Mucosa of stomach (tissue), 1 donor: ENCODE data around the gene NME7.
A peak's percentile ranks its signal among the peaks of the same experiment; 100 is the strongest.
"Not testable (repeated sequence)": the region's sequence is repeated elsewhere in the genome, so short reads cannot be mapped to it uniquely, and the experiment has no call there.

Source experiments
- H3K27me3 ChIP-seq: one replicate; pipeline ENCODE4 v1.7.0; 2013; ENCODE audit warnings: mild to moderate bottlenecking, low read length; ENCODE audit not compliant: control insufficient read depth, insufficient read depth
- H3K36me3 ChIP-seq: one replicate; pipeline ENCODE4 v1.7.0; 2013; ENCODE audit warnings: low read length; ENCODE audit not compliant: control insufficient read depth, insufficient read depth
- H3K4me1 ChIP-seq: one replicate; pipeline ENCODE4 v1.7.0; 2013; ENCODE audit warnings: mild to moderate bottlenecking, low read length; ENCODE audit not compliant: control insufficient read depth, insufficient read depth
- H3K4me3 ChIP-seq: one replicate; pipeline ENCODE4 v1.7.0; 2013; ENCODE audit warnings: low read length
- H3K9ac ChIP-seq: one replicate; pipeline ENCODE4 v1.7.0; 2013; ENCODE audit warnings: mild to moderate bottlenecking, low read length, moderate library complexity
- H3K9me3 ChIP-seq: one replicate; pipeline ENCODE4 v1.7.0; 2013; ENCODE audit warnings: mild to moderate bottlenecking, low read length, moderate library complexity; ENCODE audit not compliant: control insufficient read depth
- donor health status: Pancreatic carcinoma.

The NME7 gene

DNA sequence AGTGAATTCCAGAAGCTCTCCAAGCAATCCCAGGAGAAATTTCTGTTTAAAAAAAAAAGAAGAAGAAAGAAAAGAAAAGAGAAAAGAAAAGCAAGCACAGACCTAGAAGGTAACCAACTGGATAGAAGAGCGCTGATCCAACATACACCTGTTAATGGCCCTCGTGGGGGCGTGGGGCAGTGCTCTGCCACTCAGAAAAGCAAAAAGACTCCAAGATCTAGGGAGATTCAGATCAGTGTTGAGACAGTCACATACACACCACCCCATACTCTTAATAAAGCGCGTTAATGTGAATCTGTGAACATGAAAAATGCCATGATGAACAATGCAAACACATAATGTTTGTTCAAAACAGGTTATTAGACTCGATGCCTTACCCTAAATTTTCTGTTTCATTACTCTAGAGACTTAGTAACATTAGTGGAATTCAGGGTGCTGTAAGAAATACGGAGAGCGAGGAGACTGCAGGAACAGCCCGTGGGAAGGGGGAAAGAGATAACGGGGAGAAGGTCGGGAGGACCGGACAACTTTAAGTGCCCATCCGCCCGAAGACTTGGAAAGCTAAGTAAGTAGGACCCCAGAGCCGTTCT, 406 bp downstream of the NME7 start:
- no peaks in the 10 kb centered on the region for H3K27me3 ChIP-seq
- no peaks in the 10 kb centered on the region for H3K36me3 ChIP-seq
- no peaks in the 10 kb centered on the region for H3K4me1 ChIP-seq
- peak overlapping the region; percentile 60 for H3K9ac ChIP-seq
- H3K4me3 ChIP-seq: peak overlapping the region; percentile 20
- no peaks in the 10 kb centered on the region for H3K9me3 ChIP-seq

DNA sequence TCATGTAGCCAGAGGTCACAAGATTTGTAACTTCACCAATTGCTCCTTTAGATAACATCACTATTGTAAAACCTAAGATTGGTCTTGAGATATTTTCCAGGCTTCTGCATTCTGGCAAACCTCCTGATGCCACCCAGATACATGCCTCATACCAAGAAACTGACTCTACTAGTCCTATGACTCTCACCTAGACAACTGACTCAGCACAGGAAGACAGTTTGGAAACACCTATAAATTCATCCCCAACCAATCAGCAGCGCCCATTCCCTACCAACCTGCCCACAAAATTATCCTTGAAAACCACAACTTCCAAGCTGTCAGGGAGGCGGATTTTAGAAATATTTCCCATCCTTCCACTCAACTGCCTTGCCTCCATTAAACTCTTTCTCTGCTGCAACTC, 2.6 kb downstream of the NME7 start:
- no peaks in the 10 kb centered on the region for H3K4me1 ChIP-seq
- no peak overlapping the region for H3K4me3 ChIP-seq
- H3K9ac ChIP-seq: no peak overlapping the region
- H3K36me3 ChIP-seq: no peaks in the 10 kb centered on the region
- H3K27me3 ChIP-seq: no peaks in the 10 kb centered on the region
- H3K9me3 ChIP-seq: no peaks in the 10 kb centered on the region

DNA sequence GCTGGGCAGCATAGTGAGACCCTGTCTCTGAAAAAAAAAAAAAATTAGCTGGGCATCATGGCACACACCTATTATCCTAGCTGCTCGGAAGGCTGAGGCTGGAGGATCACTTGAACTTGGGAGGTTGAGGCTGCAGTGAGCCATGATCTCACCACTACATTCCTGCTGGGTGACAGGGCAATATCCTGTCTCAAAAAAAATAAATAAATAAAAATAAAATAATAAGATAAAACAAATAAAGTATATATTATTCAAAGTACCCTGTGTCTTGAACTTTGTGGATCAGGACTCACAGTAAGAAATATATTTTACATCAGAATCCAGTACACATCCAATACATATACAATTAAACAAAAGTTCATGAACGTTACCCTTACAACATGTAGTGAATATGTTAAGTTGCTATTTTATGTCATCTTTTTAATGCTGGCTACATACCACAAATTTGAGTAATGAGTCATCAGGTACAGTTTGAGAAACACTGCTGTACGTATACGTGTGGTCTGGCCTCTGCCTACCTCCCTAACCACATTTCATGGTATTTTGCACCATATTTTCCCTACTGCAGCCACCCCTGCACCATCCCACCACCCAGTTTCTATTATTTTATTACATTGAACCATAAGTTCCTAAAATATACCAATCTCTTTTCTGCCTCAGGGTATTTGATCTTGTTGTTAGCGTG, 4.4 kb downstream of the NME7 start:
- no peaks in the 10 kb centered on the region for H3K36me3 ChIP-seq
- H3K9me3 ChIP-seq: no peaks in the 10 kb centered on the region
- no peaks in the 10 kb centered on the region for H3K27me3 ChIP-seq
- no peak overlapping the region for H3K4me3 ChIP-seq
- H3K4me1 ChIP-seq: no peaks in the 10 kb centered on the region
- H3K9ac ChIP-seq: no peak overlapping the region

DNA sequence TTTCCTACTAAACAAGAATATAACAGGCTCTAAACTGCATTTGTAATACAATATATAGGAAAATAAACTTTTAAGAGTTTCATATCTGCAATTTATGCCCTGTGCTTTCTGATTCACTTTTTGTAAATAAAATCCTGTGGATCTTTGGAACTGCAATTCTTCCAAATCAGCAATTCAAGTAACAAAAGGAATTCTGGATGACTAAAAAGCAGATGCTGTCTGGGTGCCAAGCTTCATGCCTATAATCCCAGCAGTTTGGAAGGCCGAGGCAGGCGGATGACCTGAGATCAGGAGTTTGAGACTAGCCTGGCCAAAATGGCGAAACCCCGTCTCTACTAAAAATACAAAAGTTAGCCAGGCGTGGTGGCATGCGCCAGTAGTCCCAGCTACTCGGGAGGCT, 6.3 kb downstream of the NME7 start:
- Histone ChIP-seq H3K27me3 (no peaks in the 10 kb centered on the region), H3K9ac (no peak overlapping the region), H3K4me3 (no peak overlapping the region), H3K4me1 (no peaks in the 10 kb centered on the region), H3K9me3 (no peaks in the 10 kb centered on the region), H3K36me3 (no peaks in the 10 kb centered on the region)

DNA sequence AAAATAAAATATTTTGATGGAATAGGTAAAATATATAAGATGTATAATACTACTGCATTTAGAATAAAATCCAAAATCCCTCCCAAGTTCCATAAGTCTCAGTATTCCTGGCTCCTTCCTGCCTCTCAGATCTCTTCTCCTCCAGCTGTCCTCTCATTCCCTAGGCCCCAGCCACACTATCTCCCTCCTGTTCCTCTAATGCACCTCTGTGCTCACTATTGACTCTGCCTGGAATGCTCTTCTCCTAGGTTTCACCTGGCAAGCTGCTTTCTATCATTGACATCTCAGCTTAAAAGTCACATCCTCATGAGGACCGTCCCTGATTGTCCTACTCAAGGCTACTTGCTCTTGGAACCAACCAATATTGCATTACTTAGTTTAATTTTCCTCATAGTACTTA, 7.2 kb downstream of the NME7 start:
- Histone ChIP-seq H3K4me3 (no peak overlapping the region), H3K4me1 (no peaks in the 10 kb centered on the region), H3K9ac (no peak overlapping the region), H3K36me3 (no peaks in the 10 kb centered on the region), H3K9me3 (no peaks in the 10 kb centered on the region), H3K27me3 (no peaks in the 10 kb centered on the region)

DNA sequence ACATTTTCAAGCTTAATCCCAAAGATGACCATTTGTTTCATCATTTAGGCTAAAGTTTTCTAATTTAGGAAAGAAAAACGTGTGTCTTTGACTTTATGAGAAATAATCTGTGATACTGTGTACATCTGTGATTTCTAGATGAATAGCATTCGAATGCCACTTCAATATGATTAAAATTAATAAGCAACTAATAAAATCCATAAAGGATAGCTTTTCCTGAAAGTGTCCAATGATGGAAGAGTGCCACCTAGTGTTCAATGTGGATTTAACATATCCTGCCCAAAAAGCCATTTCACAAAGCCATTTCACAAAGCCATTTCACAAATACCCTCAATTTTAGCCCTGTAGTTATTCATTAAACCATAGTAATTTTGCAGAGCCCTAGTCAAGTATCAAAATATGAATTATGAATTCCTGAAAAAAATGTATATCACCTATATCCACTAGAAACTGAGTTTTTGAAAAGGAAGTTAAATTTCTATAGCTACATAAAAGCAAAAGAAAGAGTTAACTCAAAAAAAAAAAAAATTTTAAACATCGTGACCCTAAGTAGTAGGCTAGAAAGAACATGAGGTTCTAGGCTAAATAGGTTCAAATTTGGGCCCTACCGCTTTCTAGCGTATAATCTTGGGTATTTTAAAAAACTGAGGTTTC, 19.1 kb downstream of the NME7 start:
- Histone ChIP-seq H3K9ac (no peak overlapping the region), H3K36me3 (no peaks in the 10 kb centered on the region), H3K27me3 (no peaks in the 10 kb centered on the region), H3K4me1 (peaks cover 7% of the 10 kb centered on the region), H3K9me3 (no peaks in the 10 kb centered on the region), H3K4me3 (no peak overlapping the region)

DNA sequence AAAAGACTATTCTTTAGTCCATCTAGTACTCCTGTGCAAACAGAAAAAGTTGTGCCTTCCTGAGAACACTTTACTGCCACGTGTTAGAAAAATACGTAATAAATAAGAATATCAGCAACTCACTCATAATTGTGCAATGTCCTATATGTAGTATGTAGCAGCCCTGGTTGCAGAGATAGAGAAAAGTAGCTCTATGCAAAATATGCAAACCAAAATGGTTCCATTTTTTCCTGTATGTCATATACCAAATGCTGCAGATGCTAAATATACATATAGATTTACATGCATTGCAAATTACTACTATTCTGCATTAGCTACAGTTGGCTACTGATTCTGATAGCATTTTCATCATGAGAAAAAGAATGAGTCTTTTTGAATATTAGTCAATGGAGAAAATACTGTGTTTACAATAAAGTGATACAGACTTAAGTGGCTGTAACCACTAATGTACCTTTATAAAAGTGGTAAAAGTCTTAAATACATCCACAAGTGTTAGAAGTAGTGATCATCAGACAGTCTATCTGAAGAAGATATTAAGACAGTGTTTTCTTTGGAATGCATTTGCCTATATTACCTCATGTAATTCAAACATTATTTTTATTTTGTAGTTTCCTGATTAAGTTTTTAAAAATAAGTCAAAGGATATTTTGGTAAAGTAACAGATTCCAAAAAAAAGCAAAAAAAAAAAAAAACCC, 19.8 kb downstream of the NME7 start:
- H3K27me3 ChIP-seq: no peaks in the 10 kb centered on the region
- no peaks in the 10 kb centered on the region for H3K9me3 ChIP-seq
- H3K4me1 ChIP-seq: peaks cover 7% of the 10 kb centered on the region
- no peaks in the 10 kb centered on the region for H3K36me3 ChIP-seq
- H3K9ac ChIP-seq: no peak overlapping the region
- H3K4me3 ChIP-seq: no peak overlapping the region

DNA sequence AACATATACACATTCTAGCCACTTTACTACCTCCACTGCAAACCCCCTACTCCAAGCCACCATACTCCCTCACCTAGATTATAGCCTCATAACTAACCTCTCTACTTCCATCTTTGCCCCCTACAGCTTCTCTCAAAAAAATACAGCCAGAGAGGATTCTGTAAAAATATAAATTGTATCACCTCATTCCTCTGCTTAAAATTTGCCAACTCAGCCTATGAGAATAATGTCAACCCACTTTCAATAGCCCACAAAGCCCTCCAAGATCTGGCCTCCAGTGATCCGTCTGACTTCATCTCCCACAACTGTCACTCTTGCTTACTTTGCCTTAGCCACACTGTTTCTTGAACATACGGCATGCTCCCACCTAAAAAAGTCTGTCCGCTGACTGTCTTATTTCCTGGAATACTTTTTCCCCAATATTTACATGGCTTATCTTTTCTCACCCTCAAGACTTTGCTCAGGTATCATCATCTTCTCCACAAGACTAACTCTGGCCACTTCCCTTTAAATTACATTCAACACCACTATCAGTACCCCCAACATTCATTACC, 21.5 kb downstream of the NME7 start:
- Histone ChIP-seq H3K4me1 (peaks cover 7% of the 10 kb centered on the region), H3K9ac (no peak overlapping the region), H3K4me3 (no peak overlapping the region), H3K36me3 (no peaks in the 10 kb centered on the region), H3K27me3 (no peaks in the 10 kb centered on the region), H3K9me3 (no peaks in the 10 kb centered on the region)

DNA sequence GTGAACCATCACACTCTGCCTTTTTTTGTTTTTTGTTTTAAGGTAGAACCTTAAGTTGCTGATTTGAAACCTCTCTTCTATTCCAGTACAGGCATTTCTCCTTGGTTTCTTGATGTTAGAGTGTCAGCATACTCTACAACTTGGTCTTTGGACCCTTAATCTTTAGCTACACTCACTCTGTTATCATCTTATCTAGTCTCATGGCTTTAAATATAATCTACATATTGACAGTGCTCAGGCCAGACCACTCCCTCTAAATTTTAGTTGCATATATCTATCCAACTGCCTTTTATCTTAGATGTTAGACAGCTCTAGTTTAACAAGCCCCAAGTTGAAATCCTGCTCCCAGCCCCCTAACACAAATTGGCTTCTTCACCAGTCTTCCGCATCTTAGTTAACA, 22.1 kb downstream of the NME7 start:
- H3K36me3 ChIP-seq: no peaks in the 10 kb centered on the region
- peaks cover 7% of the 10 kb centered on the region for H3K4me1 ChIP-seq
- H3K27me3 ChIP-seq: no peaks in the 10 kb centered on the region
- no peaks in the 10 kb centered on the region for H3K9me3 ChIP-seq
- no peak overlapping the region for H3K9ac ChIP-seq
- no peak overlapping the region for H3K4me3 ChIP-seq

DNA sequence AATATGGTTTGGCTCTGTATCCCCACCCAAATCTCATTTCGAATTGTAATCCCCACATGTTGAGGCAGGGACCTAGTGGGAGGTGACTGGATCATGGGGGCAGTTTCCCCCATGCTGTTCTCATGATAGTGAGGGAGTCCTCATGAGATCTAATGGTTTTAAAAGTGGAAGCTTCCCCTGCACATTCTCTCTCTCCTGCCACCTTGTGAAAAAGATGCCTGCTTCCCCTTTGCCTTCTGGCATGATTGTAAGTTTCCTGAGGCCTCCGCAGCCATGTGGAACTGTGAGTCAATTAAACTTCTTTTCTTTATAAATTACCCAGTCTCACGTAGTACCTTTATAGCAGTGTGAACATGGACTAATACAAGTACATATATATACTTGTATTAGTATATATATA, 25.5 kb downstream of the NME7 start:
- not testable (repeated sequence) for H3K36me3 ChIP-seq, H3K9me3 ChIP-seq, H3K27me3 ChIP-seq, H3K4me3 ChIP-seq, H3K9ac ChIP-seq, H3K4me1 ChIP-seq

DNA sequence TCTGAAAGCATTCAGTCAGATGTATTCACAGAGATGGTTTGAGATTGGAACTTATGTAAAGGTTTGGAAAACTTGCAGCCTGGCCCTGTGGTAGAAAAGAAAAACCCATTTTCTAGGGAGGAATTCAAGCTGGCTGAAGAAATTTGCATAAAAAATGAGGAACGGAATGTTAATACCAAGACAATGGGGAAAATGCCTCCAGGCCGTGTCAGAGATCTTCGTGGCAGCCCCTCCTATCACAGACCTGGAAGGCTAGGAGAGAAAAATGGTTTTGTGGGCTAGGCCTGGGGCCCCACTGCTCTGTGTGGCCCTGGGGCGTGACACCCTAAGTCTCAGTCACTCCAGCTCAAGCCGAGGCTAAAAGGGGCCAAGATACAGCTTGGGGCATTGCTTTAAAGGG, 26.7 kb downstream of the NME7 start:
- Histone ChIP-seq H3K27me3 (no peaks in the 10 kb centered on the region), H3K4me3 (no peak overlapping the region), H3K36me3 (no peaks in the 10 kb centered on the region), H3K4me1 (peaks cover 7% of the 10 kb centered on the region), H3K9ac (no peak overlapping the region), H3K9me3 (no peaks in the 10 kb centered on the region)

DNA sequence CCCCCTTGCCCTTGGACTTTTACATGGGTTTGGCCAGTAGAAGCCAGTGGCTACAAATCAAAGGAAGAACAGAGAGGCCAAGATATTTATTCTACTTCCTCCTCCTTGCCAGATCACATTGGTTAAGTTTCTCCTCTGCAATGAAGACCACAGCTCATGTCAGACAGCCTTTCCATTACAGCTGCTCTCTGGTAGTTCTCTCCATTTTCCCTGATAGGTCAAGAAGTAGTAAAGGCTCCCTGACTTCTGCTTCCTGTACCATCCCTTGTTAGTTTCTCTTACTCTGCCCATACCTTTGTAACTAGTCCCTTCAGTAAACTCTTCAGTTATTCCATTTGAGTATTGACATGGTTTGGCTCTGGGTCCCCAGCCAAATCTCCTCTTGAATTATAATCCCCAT, 27.8 kb downstream of the NME7 start:
- Histone ChIP-seq H3K36me3 (no peaks in the 10 kb centered on the region), H3K27me3 (no peaks in the 10 kb centered on the region), H3K4me3 (no peak overlapping the region), H3K9ac (no peak overlapping the region), H3K4me1 (no peaks in the 10 kb centered on the region), H3K9me3 (no peaks in the 10 kb centered on the region)
